Heart left ventricle (tissue), 16 donors: ENCODE measurements around the gene HSF2BP. TPM values are rescaled to one million over a fixed set of nuclear protein-coding genes. Genes with fewer than 3 reads are reported as not detected.

Experiments
- ATAC-seq, 4 donors: fragments of 200-7000 bp; cut with Tn5 transposase; one replicate each; pipeline ENCODE4 v1.9.1; 2020 to 2022; ENCODE audit warnings: moderate library complexity in 4 of 4, mild to moderate bottlenecking in 3 of 4, moderate number of reproducible peaks in 1 of 4
- DNase-seq, 5 donors: peaks; one replicate each; pipeline ENCODE4 v3.0.0-alpha.2; 2020
- H3K27ac ChIP-seq, 12 donors: fragments of 200-600 bp; sonication (generic) in 4 of 12; one replicate each; pipeline versions ENCODE4 v1.5.0 to v1.8.0; 2016 to 2022; ENCODE audit warnings: mild to moderate bottlenecking in 2 of 12
- H3K27me3 ChIP-seq, 9 donors: fragments of 200-600 bp; sonication (generic) in 2 of 9; one replicate each; pipeline versions ENCODE4 v1.5.1 to v1.8.0; 2016 to 2022; ENCODE audit warnings: mild to moderate bottlenecking in 3 of 9
- H3K36me3 ChIP-seq, 9 donors: fragments of 200-600 bp; sonication (generic) in 2 of 9; one replicate each; pipeline versions ENCODE4 v1.5.0 to v1.8.0; 2018 to 2022; ENCODE audit warnings: mild to moderate bottlenecking in 2 of 9
- H3K4me1 ChIP-seq, 12 donors: fragments of 200-600 bp; sonication (generic) in 4 of 12; one replicate each; pipeline versions ENCODE4 v1.5.0 to v1.8.0; 2016 to 2022; ENCODE audit warnings: mild to moderate bottlenecking in 3 of 12
- H3K4me3 ChIP-seq, 12 donors: fragments of 200-600 bp; sonication (generic) in 4 of 12; one replicate each; pipeline versions ENCODE4 v1.5.0 to v1.8.0; 2017 to 2022; ENCODE audit warnings: mild to moderate bottlenecking in 9 of 12, moderate library complexity in 4 of 12
- H3K9me3 ChIP-seq, 12 donors: fragments of 200-600 bp; sonication (generic) in 4 of 12; one replicate each; pipeline versions ENCODE4 v1.5.0 to v1.8.0; 2016 to 2022; ENCODE audit warnings: mild to moderate bottlenecking in 1 of 12
- CTCF ChIP-seq, 12 donors: fragments of 200-600 bp; sonication (generic) in 4 of 12; IDR thresholded peaks; one replicate each; pipeline versions ENCODE4 v1.5.0 to v1.8.0; 2018 to 2022; ENCODE audit warnings: antibody characterized with exemption in 12 of 12, mild to moderate bottlenecking in 5 of 12
- POLR2A ChIP-seq, 2 donors: fragments of 450-650 bp; IDR thresholded peaks; one replicate each; pipeline ENCODE4 v1.6.1; 2017; ENCODE audit warnings: antibody characterized with exemption in 2 of 2, mild to moderate bottlenecking in 2 of 2, moderate library complexity in 2 of 2
- WGBS, 4 donors: extraction: QIAGEN DNeasy Blood & Tissue Kit in 2 of 4; methylation state at CpG; one replicate each; pipeline versions ENCODE4 v1.1.5 to v1.1.7; 2013 to 2018; 5-methylcytosine and 5-hydroxymethylcytosine counted together
- intact Hi-C, 10 donors: fragments of 100-400 bp; cut with DNase I; formaldehyde crosslinking; loops; one replicate each; pipeline versions ENCODE4 v1.11.1 to v1.14.2; 2022
- polyA plus RNA-seq, 2 donors: library from polyadenylated mRNA; stranded (reverse); fragments of 200-250 nt; gene quantifications; one replicate each; pipeline ENCODE4 v1.2.3, GENCODE V29; 2013
- total RNA-seq, 9 donors: library from RNA; depleted of rRNA in 2 of 9; stranded (reverse); fragments of >200 nt in 2 of 9; fragmentation: NEBNext Ultra II Directional in 3 of 9; extraction: Animal tissue kit (Norgen Biotek cat#: 25700) in 3 of 9; gene quantifications; one replicate each; pipeline versions ENCODE4 v1.1.0 to v1.2.4, GENCODE V29; 2016 to 2023
- donor health status: ischemic (EF 13 %, LVEDD 7.1; RV severe dilation, severe dysfunction).
- donor health status: healthy with polysubstance abuse.
- donor health status: DM: no; HTN: yes; CAD: no.
- donor health status: DM: no; HTN: no; CAD: no.
- donor health status: ischemic (EF 25% LVEDD 6.9; RV normal size, moderate dysfunction).
- donor health status: ischemic (EF 25% LVEDD 5.7; RV mildly dilated, moderate dysfunction).
- donor health status: healthy.
- donor health status: DM: yes; HTN: yes; CAD: no.
- donor health status: ischemic (EF 35%, LVEDD 5.7; RV mildly dilated, moderate dysfunction).
- donor health status: nonischemic (EF 11% LVEDD 7.7; RV severe dilation, severe dysfunction).
- donor health status: DM: yes; HTN: yes; CAD: no.
- donor health status: PGD.
- donor health status: ischemic (EF 29% LVEDD 5.4; RV normal size, mild dysfunction).
- donor health status: nonischemic (EF 23%, LVEDD 6.1; RV moderate dilation, normal function).

Gene HSF2BP
- total and polyA plus RNA-seq, 11 donors, result 0.08 to 0.32 (median 0.19) TPM; not detected in 8

DNA sequence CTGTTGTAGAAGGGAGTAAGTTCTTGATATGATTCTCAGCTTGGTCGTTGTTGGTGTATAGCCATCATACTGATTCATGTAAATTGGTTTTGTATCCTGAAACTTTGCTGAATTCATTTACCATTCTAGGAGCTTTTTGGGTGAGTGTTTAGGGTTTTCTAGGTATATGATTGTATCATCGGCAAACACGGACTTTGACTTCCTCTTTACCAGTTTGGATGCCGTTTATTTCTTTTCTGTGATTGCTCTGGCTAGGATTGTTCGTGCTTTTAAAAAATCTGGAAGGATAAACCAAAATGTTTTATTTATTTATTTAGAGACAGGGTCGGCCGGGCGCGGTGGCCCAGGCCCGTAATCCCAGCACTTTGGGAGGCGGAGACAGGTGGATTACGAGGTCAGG lies 20.7 kb upstream of the HSF2BP start:
- Histone ChIP-seq H3K4me1 (peaks cover 0 to 8% (median 0%) of the 10 kb centered on the region in 12 donors), H3K27me3 (no peaks in the 10 kb centered on the region), H3K36me3 (peaks cover 3 to 99% (median 93%) of the 10 kb centered on the region in 9 donors), H3K27ac (no peak overlapping the region), H3K4me3 (no peak overlapping the region), H3K9me3 (no peaks in the 10 kb centered on the region)
- ATAC-seq (no peak), DNase-seq (no peak)
- intact Hi-C loops, result no loop called here
- TF ChIP-seq POLR2A (IDR thresholded peaks at IDR 0.05) (no peak), CTCF (IDR thresholded peaks at IDR 0.05) (no peak)
- 96 to 98% (median 97%) methylated on average over 12 of the region's 12 CpGs for WGBS, 4 donors

DNA sequence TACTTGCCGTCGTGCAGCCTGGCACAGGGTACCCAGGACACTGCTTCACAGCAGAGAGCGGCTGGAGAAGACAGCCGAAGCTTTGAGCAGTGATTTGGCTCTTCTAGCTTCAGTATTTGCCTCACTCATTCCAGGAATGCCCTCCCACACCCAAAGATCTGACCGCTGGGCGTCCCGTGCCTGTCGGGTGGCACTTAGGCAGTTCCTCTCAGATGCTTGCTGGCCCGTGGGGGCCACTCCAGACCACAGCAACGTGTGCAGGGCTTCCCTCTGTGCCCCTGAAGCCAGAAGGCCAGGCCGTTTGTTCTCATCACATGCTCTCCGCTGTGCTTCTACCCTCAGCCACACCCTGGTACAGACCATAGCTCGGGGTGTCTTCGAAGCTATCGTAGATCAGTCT lies 17.1 kb upstream of the HSF2BP start:
- H3K4me3 ChIP-seq, result no peak overlapping the region
- DNase-seq (no peak), ATAC-seq (no peak)
- peaks cover 3 to 98% (median 91%) of the 10 kb centered on the region in 9 donors for H3K36me3 ChIP-seq
- H3K27ac ChIP-seq, result no peak overlapping the region
- WGBS, 4 donors, result 91 to 95% (median 94%) methylated on average over 14 to 15 of the region's 15 CpGs
- no peaks in the 10 kb centered on the region for H3K9me3 ChIP-seq
- TF ChIP-seq POLR2A (IDR thresholded peaks at IDR 0.05) (no peak), CTCF (IDR thresholded peaks at IDR 0.05) (no peak)
- no peaks in the 10 kb centered on the region for H3K4me1 ChIP-seq
- H3K27me3 ChIP-seq, result no peaks in the 10 kb centered on the region
- intact Hi-C loops, result no loop called here

DNA sequence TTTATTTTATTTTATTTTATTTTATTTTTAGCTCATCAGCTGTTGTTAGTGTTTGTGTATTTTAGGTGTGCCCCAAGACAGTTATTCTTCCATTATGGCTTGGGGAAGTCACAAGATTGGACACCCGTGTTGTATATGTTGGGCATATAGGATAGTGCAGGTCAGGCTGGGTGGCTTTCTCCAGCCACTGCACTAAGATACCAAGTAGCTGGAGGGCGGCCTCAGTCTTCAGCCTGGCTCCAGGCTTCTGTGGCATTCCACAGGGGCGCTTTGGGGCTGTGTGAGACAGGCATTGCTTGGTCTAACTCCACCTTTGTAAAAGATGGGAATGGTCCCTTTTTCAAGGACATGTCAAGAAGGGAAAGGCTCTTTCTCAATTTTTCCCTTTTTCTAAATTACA lies 16.6 kb upstream of the HSF2BP start:
- DNase-seq (no peak), ATAC-seq (no peak)
- H3K36me3 ChIP-seq, result peaks cover 3 to 99% (median 91%) of the 10 kb centered on the region in 9 donors
- TF ChIP-seq POLR2A (IDR thresholded peaks at IDR 0.05), result no peak
- intact Hi-C loops, result no loop called here
- no peaks in the 10 kb centered on the region for H3K4me1 ChIP-seq
- no peak overlapping the region for H3K4me3 ChIP-seq
- 92 to 97% (median 95%) methylated on average over 3 of the region's 3 CpGs for WGBS, 4 donors
- H3K27ac ChIP-seq, result no peak overlapping the region
- no peaks in the 10 kb centered on the region for H3K27me3 ChIP-seq
- H3K9me3 ChIP-seq, result no peaks in the 10 kb centered on the region

DNA sequence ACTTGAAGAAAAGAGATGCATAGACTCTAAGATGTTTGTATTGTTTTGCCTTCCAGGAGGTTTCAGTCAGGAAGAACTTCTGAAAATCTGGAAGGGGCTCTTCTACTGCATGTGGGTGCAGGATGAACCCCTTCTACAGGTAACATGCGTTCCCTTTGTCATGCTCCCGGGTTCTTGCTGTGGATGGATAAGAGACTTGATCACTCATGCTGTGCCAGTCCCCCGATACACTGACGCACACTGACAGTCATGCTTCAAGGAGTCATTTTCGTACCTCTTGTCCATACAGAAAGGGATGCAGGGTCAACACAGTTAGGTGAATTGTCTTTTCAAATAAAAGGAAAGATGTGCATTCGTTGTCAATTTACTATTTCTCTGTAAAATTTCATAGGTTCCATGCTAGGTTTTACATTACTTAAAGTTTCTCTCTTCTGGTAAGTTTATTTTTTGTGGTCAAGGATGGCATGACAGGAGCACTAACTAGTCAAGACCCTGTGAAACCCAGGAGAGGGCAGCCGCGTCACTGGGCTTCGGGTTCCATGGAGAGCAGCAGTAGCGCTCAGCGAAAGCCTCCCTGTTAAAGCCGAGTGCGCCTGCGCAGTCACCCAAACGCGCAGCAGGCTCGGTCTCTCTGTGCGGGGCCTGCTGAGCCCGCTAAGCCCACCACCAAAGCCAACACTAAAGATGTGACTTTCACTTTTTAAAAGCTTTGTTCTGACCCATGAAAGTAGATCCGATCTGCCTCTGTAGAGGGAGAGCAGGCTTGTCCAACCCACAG lies 10.7 kb upstream of the HSF2BP start:
- TF ChIP-seq POLR2A (IDR thresholded peaks at IDR 0.05), result no peak
- no peak for TF ChIP-seq CTCF (IDR thresholded peaks at IDR 0.05)
- ATAC-seq, result no peak
- intact Hi-C loops, result loop anchor here in 2 of 10 donors (10.0 kb wide), 2 partner anchors 55 to 105 kb away; partner anchors contain the start of gene CSTB (in 1 of the 2)

More for the DNA sequence above, 10.7 kb upstream of the HSF2BP start:
- H3K9me3 ChIP-seq, result peaks cover 0 to 7% (median 0%) of the 10 kb centered on the region in 12 donors
- no peak overlapping the region for H3K4me3 ChIP-seq
- no peaks in the 10 kb centered on the region for H3K27me3 ChIP-seq
- 90 to 94% (median 92%) methylated on average over 20 of the region's 20 CpGs for WGBS, 4 donors
- H3K36me3 ChIP-seq, result peaks cover 0 to 69% (median 51%) of the 10 kb centered on the region in 9 donors
- DNase-seq, result no peak
- H3K4me1 ChIP-seq, result peaks cover 0 to under 1% (median 0%) of the 10 kb centered on the region in 12 donors
- no peak overlapping the region for H3K27ac ChIP-seq
